Osteocyte (in vitro differentiated cells): ENCODE results near the gene C10orf71. TPM values are rescaled to one million over a fixed set of nuclear protein-coding genes. Genes with fewer than 3 reads are reported as not detected.
A peak's percentile ranks its signal among the peaks of the same experiment; 100 is the strongest.

Experiments used
- DNase-seq: peaks from one replicate; pipeline ENCODE4 v3.0.0; 2021; ENCODE audit warnings: mixed read lengths; ENCODE audit not compliant: unreplicated experiment; ENCODE audit errors: extremely low spot score
- H3K27ac Mint-ChIP-seq: one replicate; pipeline ENCODE4 v1.8.0; 2021; ENCODE audit warnings: mild to moderate bottlenecking, mixed read lengths; ENCODE audit not compliant: unreplicated experiment
- H3K27me3 Mint-ChIP-seq: one replicate; pipeline ENCODE4 v1.8.0; 2021; ENCODE audit warnings: mixed read lengths; ENCODE audit not compliant: unreplicated experiment
- H3K36me3 Mint-ChIP-seq: one replicate; pipeline ENCODE4 v1.8.0; 2021; ENCODE audit warnings: mixed read lengths; ENCODE audit not compliant: unreplicated experiment
- H3K4me1 Mint-ChIP-seq: one replicate; pipeline ENCODE4 v1.8.0; 2021; ENCODE audit warnings: mixed read lengths; ENCODE audit not compliant: unreplicated experiment
- H3K4me3 Mint-ChIP-seq: one replicate; pipeline ENCODE4 v1.8.0; 2021; ENCODE audit warnings: mild to moderate bottlenecking, moderate library complexity, mixed read lengths; ENCODE audit not compliant: unreplicated experiment
- H3K9me3 Mint-ChIP-seq: one replicate; pipeline ENCODE4 v1.8.0; 2021; ENCODE audit warnings: mixed read lengths; ENCODE audit not compliant: unreplicated experiment
- CTCF ChIP-seq: fragments of 200-600 bp; sonication (generic); IDR thresholded peaks from 2 replicates; pipeline ENCODE4 v1.5.0; 2021; ENCODE audit warnings: antibody characterized with exemption, mild to moderate bottlenecking, moderate library complexity
- total RNA-seq: library from RNA; stranded (reverse); gene quantifications from 2 replicates; pipeline ENCODE4 v1.2.1, GENCODE V29; 2021

The C10orf71 gene
- total RNA-seq, 1 donor from 2014 or later = not detected

DNA sequence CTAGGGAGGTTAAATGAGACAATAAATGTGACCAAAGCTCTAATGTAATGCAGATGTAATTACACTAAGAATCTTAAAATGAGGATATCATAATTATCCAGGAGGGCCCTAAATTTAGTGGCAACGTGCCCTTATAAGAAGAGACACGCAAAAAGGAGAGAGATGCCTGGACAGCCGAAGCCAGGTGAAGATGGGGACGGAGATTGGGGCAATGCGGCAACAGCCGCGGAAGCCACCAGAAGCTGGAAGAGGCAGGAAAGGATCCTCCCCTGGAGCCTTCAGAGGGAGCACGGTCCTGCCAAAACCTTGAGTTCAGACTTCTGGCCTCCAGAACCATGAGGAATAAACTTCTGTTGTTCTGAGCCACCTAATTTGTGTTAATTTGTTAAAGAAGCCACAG lies 25.3 kb upstream of the C10orf71 start:
- no peak overlapping the region for H3K27ac Mint-ChIP-seq
- H3K4me1 Mint-ChIP-seq = peaks cover 12% of the 10 kb centered on the region
- DNase-seq = peak; percentile 53
- no peaks in the 10 kb centered on the region for H3K9me3 Mint-ChIP-seq
- peaks cover 4% of the 10 kb centered on the region for H3K27me3 Mint-ChIP-seq
- no peak for TF ChIP-seq CTCF
- H3K36me3 Mint-ChIP-seq = no peaks in the 10 kb centered on the region
- H3K4me3 Mint-ChIP-seq = no peak overlapping the region

DNA sequence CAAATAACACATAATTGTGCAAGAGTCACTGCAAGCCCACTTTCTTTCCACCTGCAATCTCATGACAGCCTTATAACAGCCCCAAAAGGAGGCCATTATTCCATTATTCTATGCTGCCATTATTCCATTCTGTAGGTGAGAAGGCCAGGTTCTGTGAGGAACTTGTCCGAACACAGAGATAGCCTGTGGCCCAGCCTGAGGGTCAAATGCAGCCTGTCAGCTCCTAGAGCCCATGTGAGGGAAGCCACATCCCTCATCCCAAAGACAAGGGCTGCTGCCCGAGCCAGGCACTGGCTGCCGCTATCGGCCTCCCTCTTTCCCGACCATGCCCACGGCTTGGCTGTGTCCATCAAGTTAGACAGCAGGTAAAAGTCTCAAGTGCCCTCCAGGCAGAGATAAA lies 24.1 kb upstream of the C10orf71 start:
- H3K36me3 Mint-ChIP-seq = no peaks in the 10 kb centered on the region
- DNase-seq = peak; percentile 38
- no peaks in the 10 kb centered on the region for H3K9me3 Mint-ChIP-seq
- no peak overlapping the region for H3K27ac Mint-ChIP-seq
- peaks cover 12% of the 10 kb centered on the region for H3K4me1 Mint-ChIP-seq
- no peak for TF ChIP-seq CTCF
- peaks cover 4% of the 10 kb centered on the region for H3K27me3 Mint-ChIP-seq
- H3K4me3 Mint-ChIP-seq = no peak overlapping the region

DNA sequence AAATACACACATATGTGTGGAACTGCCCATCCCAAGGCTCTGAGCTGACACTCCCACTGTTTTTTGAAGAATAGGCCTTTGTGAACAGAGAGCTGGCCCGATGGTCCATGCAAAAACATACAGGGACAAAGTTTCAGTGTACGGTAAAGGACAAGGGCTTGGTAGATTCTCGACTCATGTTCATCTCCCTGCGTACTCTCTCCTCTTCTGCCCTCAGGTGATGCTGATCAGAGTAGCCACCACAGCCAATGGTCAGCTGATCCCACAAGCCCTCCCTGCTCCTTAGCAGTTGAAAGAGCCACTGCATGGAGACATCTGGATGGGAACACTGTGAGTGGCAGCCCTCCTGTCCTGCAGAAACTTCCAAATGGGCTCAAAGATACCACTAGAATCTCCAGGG lies 23.1 kb upstream of the C10orf71 start:
- Mint-ChIP-seq H3K27ac (no peak overlapping the region), H3K36me3 (no peaks in the 10 kb centered on the region), H3K9me3 (no peaks in the 10 kb centered on the region), H3K4me1 (peaks cover 12% of the 10 kb centered on the region), H3K4me3 (no peak overlapping the region), H3K27me3 (peaks cover 4% of the 10 kb centered on the region)
- DNase-seq = peak; percentile 46
- TF ChIP-seq CTCF = no peak

DNA sequence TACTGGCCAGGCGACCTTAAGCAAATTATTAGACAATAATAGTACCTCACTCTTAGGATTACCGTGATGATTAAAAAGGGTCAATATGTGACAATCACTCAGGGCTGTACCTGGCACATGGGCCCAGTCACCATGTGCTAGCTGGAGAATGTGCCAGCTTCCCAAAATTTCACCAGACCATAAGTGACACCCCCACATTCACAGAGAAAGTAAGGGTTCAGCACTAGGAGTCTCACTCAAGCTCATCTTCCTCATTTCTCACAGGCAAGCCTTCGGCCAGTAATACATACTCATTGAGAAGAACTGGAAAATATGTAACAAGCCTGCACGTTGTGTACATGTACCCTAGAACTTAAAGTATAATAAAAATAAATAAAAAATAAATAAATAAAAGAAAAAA lies 22.4 kb upstream of the C10orf71 start:
- H3K4me3 Mint-ChIP-seq = no peak overlapping the region
- TF ChIP-seq CTCF = no peak

DNA sequence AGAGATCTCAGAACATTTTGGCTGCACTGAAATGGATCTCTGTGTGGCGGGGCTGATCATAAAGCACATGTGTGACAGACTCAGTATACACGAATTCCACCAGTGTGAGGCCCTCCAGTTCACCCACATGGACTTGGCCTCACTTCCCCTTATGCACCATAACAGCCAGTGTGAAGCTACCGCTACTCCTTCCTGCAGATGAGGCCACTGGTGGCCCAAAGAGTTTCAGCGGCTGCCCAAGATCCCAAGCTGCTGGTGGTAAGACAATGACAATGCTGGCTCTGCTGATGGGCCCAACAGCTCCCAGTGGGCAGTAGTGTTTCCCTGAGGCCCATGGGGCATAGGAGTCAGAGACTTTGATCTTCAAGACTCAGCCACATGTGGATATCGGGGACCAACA lies 21.0 kb upstream of the C10orf71 start:
- H3K4me3 Mint-ChIP-seq = no peak overlapping the region
- peaks cover 4% of the 10 kb centered on the region for H3K27me3 Mint-ChIP-seq
- no peak overlapping the region for H3K27ac Mint-ChIP-seq
- no peak for DNase-seq
- no peaks in the 10 kb centered on the region for H3K36me3 Mint-ChIP-seq
- no peak for TF ChIP-seq CTCF
- H3K4me1 Mint-ChIP-seq = peaks cover under 1% of the 10 kb centered on the region
- no peaks in the 10 kb centered on the region for H3K9me3 Mint-ChIP-seq

More for the DNA sequence above, 22.4 kb upstream of the C10orf71 start:
- DNase-seq = peak; percentile 19
- peaks cover 12% of the 10 kb centered on the region for H3K4me1 Mint-ChIP-seq
- H3K27ac Mint-ChIP-seq = no peak overlapping the region
- no peaks in the 10 kb centered on the region for H3K9me3 Mint-ChIP-seq
- H3K36me3 Mint-ChIP-seq = no peaks in the 10 kb centered on the region
- H3K27me3 Mint-ChIP-seq = peaks cover 4% of the 10 kb centered on the region
